Right lobe of liver (tissue), 4 donors: ENCODE measurements around the gene FER.

Source experiments
- POLR2A ChIP-seq: fragments of 450-650 bp; IDR thresholded peaks from one replicate; pipeline ENCODE4 v1.6.1; 2017; ENCODE audit warnings: antibody characterized with exemption, mild to moderate bottlenecking
- TF ChIP-seq, protein P1 (sequence below), 4 donors: fragments of 200-600 bp in 3 of 4; fragments of 450-650 bp in 1 of 4; IDR thresholded peaks; one replicate each; pipeline versions ENCODE4 v1.5.1 to v1.8.0; 2016 to 2022; ENCODE audit warnings: antibody characterized with exemption in 4 of 4, mild to moderate bottlenecking in 2 of 4
- donor health status: DM: no; HTN: no; CAD: no.
- donor health status: DM: no; HTN: no; CAD: no.
- donor health status: DM: no; HTN: yes; CAD: no.

- TF ChIP-seq, protein P1, sequence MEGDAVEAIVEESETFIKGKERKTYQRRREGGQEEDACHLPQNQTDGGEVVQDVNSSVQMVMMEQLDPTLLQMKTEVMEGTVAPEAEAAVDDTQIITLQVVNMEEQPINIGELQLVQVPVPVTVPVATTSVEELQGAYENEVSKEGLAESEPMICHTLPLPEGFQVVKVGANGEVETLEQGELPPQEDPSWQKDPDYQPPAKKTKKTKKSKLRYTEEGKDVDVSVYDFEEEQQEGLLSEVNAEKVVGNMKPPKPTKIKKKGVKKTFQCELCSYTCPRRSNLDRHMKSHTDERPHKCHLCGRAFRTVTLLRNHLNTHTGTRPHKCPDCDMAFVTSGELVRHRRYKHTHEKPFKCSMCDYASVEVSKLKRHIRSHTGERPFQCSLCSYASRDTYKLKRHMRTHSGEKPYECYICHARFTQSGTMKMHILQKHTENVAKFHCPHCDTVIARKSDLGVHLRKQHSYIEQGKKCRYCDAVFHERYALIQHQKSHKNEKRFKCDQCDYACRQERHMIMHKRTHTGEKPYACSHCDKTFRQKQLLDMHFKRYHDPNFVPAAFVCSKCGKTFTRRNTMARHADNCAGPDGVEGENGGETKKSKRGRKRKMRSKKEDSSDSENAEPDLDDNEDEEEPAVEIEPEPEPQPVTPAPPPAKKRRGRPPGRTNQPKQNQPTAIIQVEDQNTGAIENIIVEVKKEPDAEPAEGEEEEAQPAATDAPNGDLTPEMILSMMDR (IDR thresholded peaks at IDR 0.05) = no peak
- no peak for TF ChIP-seq POLR2A
Observed at GRCh38 chr5:109028608-109029299, 281.1 kb downstream of the FER start.
